Measurements from ENCODE around the gene ANAPC7.

DNA sequence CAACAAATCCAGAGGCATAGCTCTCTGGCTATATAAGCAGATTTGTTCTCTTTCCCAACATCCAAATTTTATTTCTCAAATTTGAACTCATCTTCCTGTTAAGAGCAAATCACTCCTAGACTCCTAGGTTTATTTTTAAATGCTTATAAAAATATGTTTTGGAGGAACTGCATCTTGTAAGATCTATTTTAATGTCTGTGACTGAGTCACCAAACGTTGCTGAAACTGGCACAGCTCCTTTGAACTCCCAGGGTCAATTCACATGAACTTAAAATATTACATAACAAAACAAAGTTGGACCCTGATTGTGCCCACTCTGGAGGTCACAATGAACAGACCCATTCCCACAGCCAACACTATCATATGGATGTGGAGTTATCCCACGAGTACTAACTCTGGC lies 23.9 kb downstream of the ANAPC7 start:
- TF ChIP-seq, protein P1, sequence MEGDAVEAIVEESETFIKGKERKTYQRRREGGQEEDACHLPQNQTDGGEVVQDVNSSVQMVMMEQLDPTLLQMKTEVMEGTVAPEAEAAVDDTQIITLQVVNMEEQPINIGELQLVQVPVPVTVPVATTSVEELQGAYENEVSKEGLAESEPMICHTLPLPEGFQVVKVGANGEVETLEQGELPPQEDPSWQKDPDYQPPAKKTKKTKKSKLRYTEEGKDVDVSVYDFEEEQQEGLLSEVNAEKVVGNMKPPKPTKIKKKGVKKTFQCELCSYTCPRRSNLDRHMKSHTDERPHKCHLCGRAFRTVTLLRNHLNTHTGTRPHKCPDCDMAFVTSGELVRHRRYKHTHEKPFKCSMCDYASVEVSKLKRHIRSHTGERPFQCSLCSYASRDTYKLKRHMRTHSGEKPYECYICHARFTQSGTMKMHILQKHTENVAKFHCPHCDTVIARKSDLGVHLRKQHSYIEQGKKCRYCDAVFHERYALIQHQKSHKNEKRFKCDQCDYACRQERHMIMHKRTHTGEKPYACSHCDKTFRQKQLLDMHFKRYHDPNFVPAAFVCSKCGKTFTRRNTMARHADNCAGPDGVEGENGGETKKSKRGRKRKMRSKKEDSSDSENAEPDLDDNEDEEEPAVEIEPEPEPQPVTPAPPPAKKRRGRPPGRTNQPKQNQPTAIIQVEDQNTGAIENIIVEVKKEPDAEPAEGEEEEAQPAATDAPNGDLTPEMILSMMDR (IDR thresholded peaks at IDR 0.05; ENCODE audit: insufficient read depth, low read length, poor library complexity, severe bottlenecking), result no peak
- TF ChIP-seq EZH2phosphoT487 (conservative IDR thresholded peaks at IDR 0.05; ENCODE audit: low read length), result no peak

Data from SU-DHL-6 (cell line).